NT2/D1 (cell line): Measurements from ENCODE around the gene KCNQ1OT1.

Experiments used
- YY1 ChIP-seq: IDR thresholded peaks from 2 replicates; pipeline ENCODE4 v1.6.1; 2011; ENCODE audit not compliant: insufficient read length, insufficient read depth
- ZNF274 ChIP-seq: IDR thresholded peaks from 2 replicates; pipeline ENCODE4 v1.6.1; 2011; ENCODE audit warnings: mild to moderate bottlenecking, low read depth, low read length

DNA sequence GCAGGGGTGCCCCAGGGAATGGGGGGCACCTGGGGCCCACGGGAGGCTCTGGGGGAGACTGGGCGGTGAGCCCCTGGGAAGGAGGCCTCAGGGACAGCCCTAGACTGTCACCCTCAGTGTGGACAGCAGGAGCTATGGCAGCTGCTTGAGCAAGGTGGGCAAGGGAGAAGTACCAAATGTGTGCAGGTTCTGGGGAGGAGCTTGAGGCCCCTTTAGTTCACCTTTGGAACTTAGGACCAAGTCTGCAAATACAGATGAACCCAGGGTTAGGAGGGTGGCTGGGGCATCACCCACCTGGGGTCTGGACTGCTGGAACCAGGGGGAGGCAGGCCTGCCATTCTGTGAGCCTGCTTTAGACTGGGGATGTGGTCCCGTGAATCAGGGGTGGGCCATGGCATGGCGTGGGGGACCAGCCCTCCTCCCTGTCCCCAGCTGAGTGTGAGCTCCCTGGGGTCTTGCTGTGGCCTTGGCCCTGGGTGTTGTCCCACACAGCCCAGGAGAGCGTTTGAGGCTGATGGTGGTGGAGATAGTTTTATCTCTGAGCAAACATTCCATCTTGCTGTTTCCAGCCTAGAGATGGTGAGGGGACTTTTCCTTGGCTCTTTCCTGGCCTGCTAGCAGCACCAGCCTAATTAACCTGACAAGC lies 132.6 kb downstream of the KCNQ1OT1 start:
- no peak for TF ChIP-seq ZNF274
- no peak for TF ChIP-seq YY1
